Right cardiac atrium (tissue), 5 donors: ENCODE measurements around the gene MARCHF11. TPM values are rescaled to one million over a fixed set of nuclear protein-coding genes. Genes with fewer than 3 reads are reported as not detected.
A peak's percentile ranks its signal among the peaks of the same experiment; 100 is the strongest.

Experiments used
- ATAC-seq, 2 donors: fragments of 200-7000 bp; cut with Tn5 transposase; one replicate each; pipeline versions ENCODE4 v1.8.0 to v1.9.1; 2020; ENCODE audit warnings: moderate library complexity in 2 of 2, mild to moderate bottlenecking in 1 of 2
- DNase-seq, 3 donors: peaks; one replicate each; pipeline ENCODE4 v3.0.0-alpha.2; 2020
- H3K27ac ChIP-seq: one replicate; pipeline ENCODE4 v1.5.1; 2013; ENCODE audit warnings: mild to moderate bottlenecking, low read length, control low read depth, moderate library complexity
- H3K27me3 ChIP-seq: one replicate; pipeline ENCODE4 v1.6.1; 2013; ENCODE audit not compliant: control insufficient read depth, insufficient read depth
- H3K4me1 ChIP-seq: one replicate; pipeline ENCODE4 v1.6.1; 2013; ENCODE audit warnings: low read length; ENCODE audit not compliant: control insufficient read depth, insufficient read depth
- H3K4me3 ChIP-seq: one replicate; pipeline ENCODE4 v1.5.1; 2013; ENCODE audit warnings: low read length, control low read depth
- H3K9me3 ChIP-seq: one replicate; pipeline ENCODE4 v1.6.1; 2013; ENCODE audit warnings: low read length; ENCODE audit not compliant: control insufficient read depth
- WGBS: extraction: QIAGEN DNeasy Blood & Tissue Kit; methylation state at CpG from one replicate; pipeline ENCODE4 v1.1.7; 2013; 5-methylcytosine and 5-hydroxymethylcytosine counted together
- intact Hi-C, 4 donors: fragments of 100-400 bp; cut with DNase I; formaldehyde crosslinking; loops; one replicate each; pipeline versions ENCODE4 v1.11.0 to v1.14.0; 2022 to 2023
- long read RNA-seq, 4 donors: library from polyadenylated mRNA; unstranded; transcript quantifications; one replicate each; pipeline ENCODE4 v2.0.0, GENCODE V29; 2020 to 2021
- polyA plus RNA-seq: library from polyadenylated mRNA; stranded (reverse); fragments of 200-250 nt; gene quantifications from one replicate; pipeline ENCODE4 v1.2.3, GENCODE V29; 2013
- total RNA-seq, 4 donors: library from RNA; stranded (reverse); fragmentation: NEBNext Ultra II Directional; extraction: Animal tissue kit (Norgen Biotek cat#: 25700); gene quantifications; one replicate each; pipeline ENCODE4 v1.2.1, GENCODE V29; 2021
- donor health status: healthy with polysubstance abuse.
- donor health status: DM: no; HTN: yes; CAD: no.
- donor health status: DM: no; HTN: no; CAD: no.
- donor health status: DM: no; HTN: yes; CAD: no; lungs with severe emphysema.
- donor health status: DM: yes; HTN: yes; CAD: no.

MARCHF11 gene
- total RNA-seq, result 1 to 10 TPM; 1.3 to 3.2 (median 2.2) TPM
- 2.7 TPM for polyA plus RNA-seq
- long read RNA-seq, donor 1, result 0 reads
- long read RNA-seq, donor 2, result 0 reads
- long read RNA-seq, donor 3, result 0 reads
- long read RNA-seq, donor 4, result 0 reads

GRCh38 chr5:16179511-16179935, at the start of gene MARCHF11:
Gene MARCHF11, minus strand, starts transcription at chr5:16179791. Its CDS starts 216 bp downstream, at chr5:16179575.
- H3K4me3 ChIP-seq, result peak within 1 kb of the TSS; percentile 51
- intact Hi-C loops, result no loop called here

GRCh38 chr5:16225927-16226326, 46.3 kb upstream of the MARCHF11 start:
- no peak for DNase-seq
- Histone ChIP-seq H3K9me3 (no peaks in the 10 kb centered on the region), H3K27me3 (no peaks in the 10 kb centered on the region), H3K4me1 (no peaks in the 10 kb centered on the region), H3K4me3 (no peak overlapping the region), H3K27ac (no peak overlapping the region)
- WGBS, result 83% methylated on average over 5 of the region's 5 CpGs
- ATAC-seq, result no peak
- intact Hi-C loops, result no loop called here

More at GRCh38 chr5:16179511-16179935, at the start of gene MARCHF11:
- Histone ChIP-seq H3K4me1 (no peaks in the 10 kb centered on the region), H3K9me3 (no peaks in the 10 kb centered on the region), H3K27ac (no peak within 1 kb of the TSS), H3K27me3 (no peaks in the 10 kb centered on the region)
- ATAC-seq (no peak), DNase-seq (peak in 1 of 3 donors; percentile 42)
- under 1% methylated on average over 59 of the region's 59 CpGs for WGBS

- WGBS, result 64% methylated on average over 5 of the region's 5 CpGs
Observed at GRCh38 chr5:16192311-16192710, 12.7 kb upstream of the MARCHF11 start.

GRCh38 chr5:16180789-16181082, 1.1 kb upstream of the MARCHF11 start:
- 18% methylated on average over 7 of the region's 7 CpGs for WGBS
- Histone ChIP-seq H3K9me3 (no peaks in the 10 kb centered on the region), H3K4me3 (no peak overlapping the region), H3K27me3 (no peaks in the 10 kb centered on the region), H3K4me1 (no peaks in the 10 kb centered on the region), H3K27ac (no peak overlapping the region)
- intact Hi-C loops, result no loop called here
- DNase-seq, result no peak
- ATAC-seq, result no peak

More at GRCh38 chr5:16192311-16192710, 12.7 kb upstream of the MARCHF11 start:
- no peak overlapping the region for H3K4me3 ChIP-seq
- no peaks in the 10 kb centered on the region for H3K27me3 ChIP-seq
- DNase-seq (no peak), ATAC-seq (no peak)
- intact Hi-C loops, result no loop called here
- no peaks in the 10 kb centered on the region for H3K4me1 ChIP-seq
- H3K9me3 ChIP-seq, result peaks cover 2% of the 10 kb centered on the region
- H3K27ac ChIP-seq, result no peak overlapping the region

- H3K4me1 ChIP-seq, result no peaks in the 10 kb centered on the region
- no peak for ATAC-seq
- peak in 1 of 3 donors; percentile 13 for DNase-seq
- peak overlapping the region; percentile 51 for H3K4me3 ChIP-seq
- 2% methylated on average over 63 of the region's 63 CpGs for WGBS
- H3K9me3 ChIP-seq, result no peaks in the 10 kb centered on the region
- intact Hi-C loops, result no loop called here
- H3K27ac ChIP-seq, result no peak overlapping the region
- H3K27me3 ChIP-seq, result no peaks in the 10 kb centered on the region
Observed at GRCh38 chr5:16179936-16180788, 571 bp upstream of the MARCHF11 start.

GRCh38 chr5:16178745-16179372, 732 bp downstream of the MARCHF11 start:
- Histone ChIP-seq H3K9me3 (no peaks in the 10 kb centered on the region), H3K27ac (no peak overlapping the region), H3K4me1 (no peaks in the 10 kb centered on the region), H3K4me3 (peak overlapping the region; percentile 51), H3K27me3 (no peaks in the 10 kb centered on the region)
- intact Hi-C loops, result no loop called here
- ATAC-seq, result peak; percentile 79 to 87
- peak; percentile 75 to 88 (median 88) for DNase-seq
- 3% methylated on average over 57 of the region's 57 CpGs for WGBS

GRCh38 chr5:16169550-16169949, 10.0 kb downstream of the MARCHF11 start:
- H3K27me3 ChIP-seq, result no peaks in the 10 kb centered on the region
- intact Hi-C loops, result loop anchor here in 1 of 4 donors (10.0 kb wide), 1 partner anchor 285 kb away; no protein-coding TSS in a partner anchor
- H3K9me3 ChIP-seq, result no peaks in the 10 kb centered on the region
- no peak for ATAC-seq
- 13% methylated on average over 2 of the region's 2 CpGs for WGBS
- no peak for DNase-seq
- no peak overlapping the region for H3K27ac ChIP-seq
- H3K4me1 ChIP-seq, result no peaks in the 10 kb centered on the region
- H3K4me3 ChIP-seq, result no peak overlapping the region

- 1% methylated on average over 5 of the region's 5 CpGs for whole genome bisulfite sequencing
- H3K4me3 ChIP-seq, result no peak overlapping the region
- H3K27ac ChIP-seq, result no peak overlapping the region
- H3K27me3 ChIP-seq, result no peaks in the 10 kb centered on the region
- no peaks in the 10 kb centered on the region for H3K9me3 ChIP-seq
- H3K4me1 ChIP-seq, result no peaks in the 10 kb centered on the region
- peak; percentile 75 to 76 for ATAC-seq
- DNase-seq, result no peak
- intact Hi-C loops, result loop anchor here in 2 of 4 donors (5.0 to 10.0 kb wide), 2 partner anchors 294 to 297 kb away; no protein-coding TSS in a partner anchor
Observed at GRCh38 chr5:16160706-16161105, 18.9 kb downstream of the MARCHF11 start.

GRCh38 chr5:16159636-16160035, 20.0 kb downstream of the MARCHF11 start:
- H3K27me3 ChIP-seq, result no peaks in the 10 kb centered on the region
- no peak overlapping the region for H3K27ac ChIP-seq
- 85% methylated on average over 2 of the region's 2 CpGs for WGBS
- no peaks in the 10 kb centered on the region for H3K4me1 ChIP-seq
- no peak overlapping the region for H3K4me3 ChIP-seq
- no peaks in the 10 kb centered on the region for H3K9me3 ChIP-seq
- intact Hi-C loops, result loop anchor here (5.0 to 10.0 kb wide), 3 partner anchors 295 to 305 kb away; partner anchors contain the start of gene ZNF622 (in 1 of the 4)
- no peak for DNase-seq
- no peak for ATAC-seq

- WGBS, result 45% methylated on average over 1 of the region's 1 CpG
- H3K4me3 ChIP-seq, result no peak overlapping the region
- no peak overlapping the region for H3K27ac ChIP-seq
- no peaks in the 10 kb centered on the region for H3K9me3 ChIP-seq
- H3K4me1 ChIP-seq, result no peaks in the 10 kb centered on the region
- DNase-seq (no peak), ATAC-seq (no peak)
- intact Hi-C loops, result loop anchor here in 2 of 4 donors (5.0 to 10.0 kb wide), 2 partner anchors 301 to 309 kb away; partner anchors contain the start of gene ZNF622 (in 1 of the 2)
- H3K27me3 ChIP-seq, result no peaks in the 10 kb centered on the region
Observed at GRCh38 chr5:16156152-16156551, 23.4 kb downstream of the MARCHF11 start.
